H1 (cell line): ENCODE measurements around the gene SNTG2. TPM values are rescaled to one million over a fixed set of nuclear protein-coding genes. Genes with fewer than 3 reads are reported as not detected.

ENCODE experiments used
- ATF2 ChIP-seq: IDR thresholded peaks from 2 replicates; pipeline ENCODE4 v1.6.1; 2012; ENCODE audit warnings: low read length, inconsistent platforms
- KDM4A ChIP-seq: IDR thresholded peaks from one replicate; pipeline ENCODE4 v1.7.1; 2012; ENCODE audit warnings: low read depth, mild to moderate bottlenecking, moderate library complexity, low read length, inconsistent platforms; ENCODE audit not compliant: severe bottlenecking
- NRF1 ChIP-seq: IDR thresholded peaks from 2 replicates; pipeline ENCODE4 v1.6.1; 2011; ENCODE audit warnings: mild to moderate bottlenecking, low read depth, low read length, improper control_type of control experiment
- POLR2AphosphoS5 ChIP-seq: IDR thresholded peaks from 2 replicates; pipeline ENCODE4 v1.6.1; 2011; ENCODE audit warnings: low read depth, low read length
- SIN3A ChIP-seq, 2 experiments: IDR thresholded peaks in 1 of 2; conservative IDR thresholded peaks in 1 of 2; 2 replicates each; pipeline ENCODE4 v1.6.1; 2011 to 2012; ENCODE audit warnings: low read length in 2 of 2, improper control_type of control experiment in 1 of 2, low read depth in 1 of 2, mild to moderate bottlenecking in 1 of 2
- TEAD4 ChIP-seq: IDR thresholded peaks from 2 replicates; pipeline ENCODE4 v1.6.1; 2012; ENCODE audit warnings: low read depth, low read length, inconsistent platforms, mixed read lengths
- polyA plus RNA-seq, 7 experiments: library from polyadenylated mRNA; depleted of rRNA in 3 of 7; stranded (reverse) in 5 of 7; unstranded in 2 of 7; fragments of >200 nt in 5 of 7; fragments of 200-250 nt in 2 of 7; gene quantifications; 1 replicate in 5 of 7; 2 replicates in 1 of 7; 4 replicates in 1 of 7; pipeline versions ENCODE4 v1.2.1 to v1.2.3, GENCODE V29; 2011 to 2013; ENCODE audit warnings: missing spikeins in 2 of 7, mixed read lengths in 2 of 7
- total RNA-seq: library from RNA; stranded (reverse); fragmentation: NEBNext Ultra II Directional; extraction: Animal tissue kit (Norgen Biotek cat#: 25700); gene quantifications from 2 replicates; pipeline ENCODE4 v1.2.1, GENCODE V29; 2021

SNTG2 gene
- total and polyA plus RNA-seq, 2 of the 8 experiments (the other 6 are each of a cell fraction or from before 2014, with no cell fraction given), result 6.6 to 18.1 TPM

DNA sequence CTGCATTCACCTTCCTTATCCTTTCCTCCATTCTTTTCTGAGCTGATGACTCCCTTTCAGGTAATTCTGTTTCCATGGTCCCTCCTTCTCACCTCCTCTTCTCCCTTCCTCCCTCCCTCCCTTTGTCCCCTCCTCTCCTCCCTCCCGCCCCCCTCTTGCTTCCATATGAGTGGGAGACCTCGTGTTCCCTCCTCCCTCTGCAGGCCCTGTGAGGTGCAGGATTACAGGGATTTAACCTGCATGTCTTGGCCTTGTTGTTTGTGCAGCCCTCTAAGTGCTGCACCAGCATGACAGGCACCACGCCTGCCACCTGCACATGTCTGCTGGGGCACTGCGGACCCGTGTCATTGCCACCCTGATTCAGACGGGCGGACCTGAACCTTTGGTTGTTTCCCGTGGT lies 103.1 kb downstream of the SNTG2 start (continued):
- TF ChIP-seq SIN3A (conservative IDR thresholded peaks at IDR 0.05 in 1 of 2, IDR thresholded peaks at IDR 0.05 in 1 of 2; ENCODE audit: low read depth in 1 of 2, low read length in 2 of 2), result no peak
- TF ChIP-seq NRF1, result no peak
- TF ChIP-seq POLR2AphosphoS5, result no peak
- TF ChIP-seq ATF2, result no peak
- TF ChIP-seq TEAD4, result no peak
- no peak for TF ChIP-seq KDM4A
